ENCODE data around the gene LTBP2.

DNA sequence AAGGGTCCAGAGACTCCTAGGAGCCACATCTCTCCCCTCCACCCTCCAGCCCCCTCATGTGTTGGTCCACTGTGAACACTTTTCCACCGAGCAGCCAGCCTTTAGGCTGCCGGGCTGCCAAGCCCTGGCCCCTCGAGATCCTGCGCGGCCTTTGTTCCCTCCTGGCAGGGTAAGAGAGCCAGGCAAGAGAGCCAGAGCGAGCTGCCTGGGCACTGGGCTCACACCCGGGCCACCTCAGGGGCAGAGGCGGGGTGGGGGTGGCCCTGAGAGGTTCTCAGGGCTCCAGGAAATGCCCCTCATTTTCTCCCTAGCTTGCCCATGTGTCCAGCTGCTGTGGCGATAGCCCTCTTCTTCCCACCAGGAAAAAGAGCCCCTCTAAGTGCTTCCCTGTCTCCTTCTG, 44.8 kb downstream of the LTBP2 start:
- TF ChIP-seq, protein P1, sequence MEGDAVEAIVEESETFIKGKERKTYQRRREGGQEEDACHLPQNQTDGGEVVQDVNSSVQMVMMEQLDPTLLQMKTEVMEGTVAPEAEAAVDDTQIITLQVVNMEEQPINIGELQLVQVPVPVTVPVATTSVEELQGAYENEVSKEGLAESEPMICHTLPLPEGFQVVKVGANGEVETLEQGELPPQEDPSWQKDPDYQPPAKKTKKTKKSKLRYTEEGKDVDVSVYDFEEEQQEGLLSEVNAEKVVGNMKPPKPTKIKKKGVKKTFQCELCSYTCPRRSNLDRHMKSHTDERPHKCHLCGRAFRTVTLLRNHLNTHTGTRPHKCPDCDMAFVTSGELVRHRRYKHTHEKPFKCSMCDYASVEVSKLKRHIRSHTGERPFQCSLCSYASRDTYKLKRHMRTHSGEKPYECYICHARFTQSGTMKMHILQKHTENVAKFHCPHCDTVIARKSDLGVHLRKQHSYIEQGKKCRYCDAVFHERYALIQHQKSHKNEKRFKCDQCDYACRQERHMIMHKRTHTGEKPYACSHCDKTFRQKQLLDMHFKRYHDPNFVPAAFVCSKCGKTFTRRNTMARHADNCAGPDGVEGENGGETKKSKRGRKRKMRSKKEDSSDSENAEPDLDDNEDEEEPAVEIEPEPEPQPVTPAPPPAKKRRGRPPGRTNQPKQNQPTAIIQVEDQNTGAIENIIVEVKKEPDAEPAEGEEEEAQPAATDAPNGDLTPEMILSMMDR (IDR thresholded peaks at IDR 0.05), result no peak
- no peak for TF ChIP-seq POLR2AphosphoS5 (IDR thresholded peaks at IDR 0.05)

Measured in stomach (tissue), 4 donors.